ENCODE measurements around the gene FOXF2.
"Not testable (repeated sequence)": the region's sequence is repeated elsewhere in the genome, so short reads cannot be mapped to it uniquely, and the experiment has no call there.

Gene FOXF2

GRCh38 chr6:1389369-1390132 lies at the start of gene FOXF2:
Gene FOXF2 (plus strand): TSS chr6:1389576. CDS start chr6:1389948, 372 bp downstream.
- DNase-seq (ENCODE audit: low read depth), result no peak

- DNase-seq (ENCODE audit: low read depth), result no peak
Observed at GRCh38 chr6:1346101-1346500, 43.3 kb upstream of the FOXF2 start.

GRCh38 chr6:1346558-1347091 lies 42.8 kb upstream of the FOXF2 start:
- DNase-seq (ENCODE audit: low read depth), result no peak

- no peak for DNase-seq (ENCODE audit: low read depth)
Observed at GRCh38 chr6:1347161-1347560, 42.2 kb upstream of the FOXF2 start.

GRCh38 chr6:1348675-1349074 lies 40.7 kb upstream of the FOXF2 start:
- no peak for DNase-seq (ENCODE audit: low read depth)

- no peak for DNase-seq (ENCODE audit: low read depth)
Observed at GRCh38 chr6:1349655-1350054, 39.7 kb upstream of the FOXF2 start.

GRCh38 chr6:1351381-1352008 lies 37.9 kb upstream of the FOXF2 start:
- DNase-seq (ENCODE audit: low read depth), result no peak

GRCh38 chr6:1355068-1355467 lies 34.3 kb upstream of the FOXF2 start:
- DNase-seq (ENCODE audit: low read depth), result not testable (repeated sequence)

- not testable (repeated sequence) for DNase-seq (ENCODE audit: low read depth)
Observed at GRCh38 chr6:1361717-1362116, 27.7 kb upstream of the FOXF2 start.

GRCh38 chr6:1362643-1363042 lies 26.7 kb upstream of the FOXF2 start:
- no peak for DNase-seq (ENCODE audit: low read depth)

GRCh38 chr6:1363298-1363697 lies 26.1 kb upstream of the FOXF2 start:
- no peak for DNase-seq (ENCODE audit: low read depth)

- no peak for DNase-seq (ENCODE audit: low read depth)
Observed at GRCh38 chr6:1363729-1364572, 25.4 kb upstream of the FOXF2 start.

- DNase-seq (ENCODE audit: low read depth), result no peak
Observed at GRCh38 chr6:1364791-1365190, 24.6 kb upstream of the FOXF2 start.

- no peak for DNase-seq (ENCODE audit: low read depth)
Observed at GRCh38 chr6:1365686-1366085, 23.7 kb upstream of the FOXF2 start.

- no peak for DNase-seq (ENCODE audit: low read depth)
Observed at GRCh38 chr6:1367771-1368170, 21.6 kb upstream of the FOXF2 start.

- no peak for DNase-seq (ENCODE audit: low read depth)
Observed at GRCh38 chr6:1368940-1369339, 20.4 kb upstream of the FOXF2 start.

- DNase-seq (ENCODE audit: low read depth), result not testable (repeated sequence)
Observed at GRCh38 chr6:1369695-1370094, 19.7 kb upstream of the FOXF2 start.

GRCh38 chr6:1371933-1372332 lies 17.4 kb upstream of the FOXF2 start:
- no peak for DNase-seq (ENCODE audit: low read depth)

- no peak for DNase-seq (ENCODE audit: low read depth)
Observed at GRCh38 chr6:1372690-1373089, 16.7 kb upstream of the FOXF2 start.

GRCh38 chr6:1376653-1377052 lies 12.7 kb upstream of the FOXF2 start:
- DNase-seq (ENCODE audit: low read depth), result no peak

GRCh38 chr6:1377526-1377925 lies 11.8 kb upstream of the FOXF2 start:
- DNase-seq (ENCODE audit: low read depth), result no peak
